HG02943 (cell line): Measurements from ENCODE around the gene UROS.

Source experiments
- ATAC-seq: cut with Tn5 transposase; IDR thresholded peaks from one replicate; pipeline ENCODE4 v1.9.1; 2021; ENCODE audit warnings: mild to moderate bottlenecking, low read depth, moderate library complexity; ENCODE audit not compliant: unreplicated experiment

Gene UROS

DNA sequence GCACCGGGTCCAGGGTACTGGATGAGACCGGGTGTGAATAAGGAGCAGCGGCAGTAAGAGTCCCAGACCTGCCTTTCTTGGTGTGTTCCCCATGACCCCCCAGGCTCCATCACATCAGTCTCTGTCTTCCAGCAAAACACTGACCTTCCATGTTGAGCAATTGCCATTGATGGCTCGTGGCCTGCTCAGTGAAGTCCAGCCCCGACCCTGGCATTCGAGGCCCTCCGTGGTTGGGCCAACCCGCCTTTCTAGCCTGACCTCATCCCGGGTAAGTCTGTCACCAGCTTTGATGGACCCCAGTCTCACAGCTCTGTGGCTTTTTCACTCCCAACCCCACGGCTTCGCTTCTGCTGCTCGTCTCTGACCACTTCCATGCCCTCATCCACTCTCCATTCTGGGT is 53.9 kb downstream of the UROS start:
- no peak for ATAC-seq

DNA sequence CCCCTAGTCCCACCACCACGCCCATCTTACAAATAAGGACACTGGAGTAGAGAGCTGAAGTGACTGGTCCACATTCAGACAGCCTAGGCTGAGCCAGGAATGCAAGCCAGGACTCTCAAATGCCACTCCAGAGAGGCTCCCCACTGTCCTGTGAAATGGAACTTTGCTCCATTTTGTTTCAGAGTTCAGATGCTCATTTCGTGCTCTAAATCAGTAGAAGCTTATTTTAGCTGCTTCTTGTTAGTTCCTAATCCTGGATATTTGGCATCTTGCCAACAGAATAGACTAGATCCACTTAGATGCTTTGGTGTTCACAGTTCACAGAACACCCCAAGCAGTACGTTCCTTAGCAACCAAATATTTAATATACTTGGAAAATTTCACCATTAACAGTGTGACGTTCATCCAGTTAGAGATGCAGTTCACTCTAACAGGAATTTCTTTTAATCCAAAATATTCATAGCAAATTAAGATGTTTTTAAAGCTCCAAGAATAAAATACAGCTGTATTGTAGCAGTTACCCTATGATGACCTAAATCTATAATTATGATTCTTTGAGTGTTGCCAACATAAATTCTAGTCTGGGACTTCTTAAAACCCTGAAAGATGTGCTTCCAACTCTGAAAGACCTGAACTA is 54.7 kb downstream of the UROS start:
- ATAC-seq: no peak

DNA sequence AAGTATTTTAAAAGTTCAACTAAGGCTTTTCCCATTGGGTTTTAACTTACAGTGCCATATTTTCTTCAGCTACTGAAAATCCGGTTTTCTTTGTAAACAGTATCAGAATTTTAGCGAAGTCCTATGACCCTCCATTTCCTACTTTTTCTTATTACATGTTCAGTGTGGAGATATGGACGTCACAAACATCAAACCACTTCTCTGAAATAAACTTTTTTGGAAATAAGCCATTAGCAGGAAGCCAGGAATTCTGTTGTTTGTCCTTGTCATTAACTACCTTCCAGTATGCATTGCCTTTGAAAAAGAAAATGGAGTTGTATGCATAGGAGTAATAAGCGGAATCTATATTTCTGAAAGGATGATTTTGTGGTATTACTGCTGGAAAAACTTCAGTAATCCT is 56.5 kb downstream of the UROS start:
- ATAC-seq: no peak

DNA sequence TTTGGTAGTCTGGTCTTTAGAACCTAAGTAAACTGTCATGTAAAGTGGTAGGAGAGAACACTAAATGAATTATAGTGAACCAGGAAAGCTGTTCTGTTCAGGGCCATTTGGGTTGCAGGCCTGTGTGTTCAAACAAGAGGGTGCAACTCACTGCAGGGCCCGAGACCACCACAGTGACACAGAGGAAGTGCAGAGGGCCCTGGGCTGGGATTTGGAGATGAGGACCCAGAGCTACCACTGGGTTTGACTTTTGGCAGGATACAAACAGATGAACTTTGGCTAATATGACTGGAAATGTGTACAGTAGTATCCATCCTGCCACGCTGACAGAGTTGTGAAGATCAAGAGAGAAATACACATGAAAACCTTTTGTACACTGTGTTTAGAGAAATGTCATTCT is 57.2 kb downstream of the UROS start:
- ATAC-seq: no peak

GRCh38 chr10:125762692-125763648 is 60.1 kb downstream of the UROS start:
- no peak for ATAC-seq

- no peak for ATAC-seq
Observed at GRCh38 chr10:125761961-125762360, 61.1 kb downstream of the UROS start.

- no peak for ATAC-seq
Observed at GRCh38 chr10:125757742-125758141, 65.3 kb downstream of the UROS start.

GRCh38 chr10:125756853-125757487 is 66.1 kb downstream of the UROS start:
- ATAC-seq: no peak

- ATAC-seq: no peak
Observed at GRCh38 chr10:125756196-125756595, 66.9 kb downstream of the UROS start.

DNA sequence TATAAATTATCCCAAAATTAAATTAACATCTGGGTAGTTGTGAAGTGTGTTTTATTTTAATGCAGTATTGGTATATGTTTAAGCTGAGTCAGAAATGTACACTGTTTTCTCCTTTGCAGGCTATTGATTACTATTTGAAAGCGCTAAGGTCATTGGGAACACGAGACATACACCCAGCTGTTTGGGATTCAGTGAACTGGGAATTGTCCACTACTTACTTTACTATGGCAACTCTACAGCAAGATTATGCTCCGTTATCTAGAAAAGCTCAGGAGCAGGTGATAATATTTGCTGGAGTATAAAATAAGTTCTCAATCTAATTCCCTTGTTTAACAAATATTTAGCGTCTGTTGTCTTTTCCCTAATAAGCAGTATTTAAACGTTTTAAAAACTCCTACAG is 75.6 kb downstream of the UROS start:
- no peak for ATAC-seq

DNA sequence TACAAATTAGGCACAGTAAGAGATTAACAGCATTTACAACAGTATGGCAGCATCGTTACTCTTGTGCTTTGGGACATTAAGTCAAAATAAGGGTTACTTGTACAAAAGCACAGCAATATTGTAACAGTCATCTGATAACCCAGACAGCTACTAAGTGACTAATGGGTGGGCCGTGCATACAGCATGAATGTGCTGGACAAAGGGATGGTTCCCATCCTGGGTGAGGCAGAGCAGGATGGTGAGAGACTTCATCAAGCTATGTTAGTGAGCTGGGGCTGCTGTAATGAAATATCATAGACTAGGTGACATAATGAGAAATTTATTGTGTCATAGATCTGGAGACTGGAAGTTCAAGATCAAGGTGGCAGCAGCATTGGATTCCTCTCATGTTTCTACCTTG is 78.1 kb downstream of the UROS start:
- ATAC-seq: no peak

- no peak for ATAC-seq
Observed at GRCh38 chr10:125742465-125742864, 80.6 kb downstream of the UROS start.

- ATAC-seq: no peak
Observed at GRCh38 chr10:125739994-125740679, 82.9 kb downstream of the UROS start.
